Stimulated activated CD8-positive, alpha-beta memory T cell treated with anti-CD3 and anti-CD28 coated beads, Interleukin-15, amount 100 ng/mL, for 1 hour (primary cell): Measurements from ENCODE around the gene PCDH8.
"Not testable (repeated sequence)": the region's sequence is repeated elsewhere in the genome, so short reads cannot be mapped to it uniquely, and the experiment has no call there.

Experiments used
- DNase-seq: peaks from one replicate; pipeline ENCODE4 v3.0.0-alpha.2; 2020; ENCODE audit warnings: low read depth

The PCDH8 gene

GRCh38 chr13:52817886-52818285, 30.6 kb downstream of the PCDH8 start:
- not testable (repeated sequence) for DNase-seq

- DNase-seq = no peak
Observed at GRCh38 chr13:52815330-52815729, 33.1 kb downstream of the PCDH8 start.

- no peak for DNase-seq
Observed at GRCh38 chr13:52812941-52813340, 35.5 kb downstream of the PCDH8 start.

GRCh38 chr13:52811841-52812240, 36.6 kb downstream of the PCDH8 start:
- DNase-seq = no peak

- DNase-seq = no peak
Observed at GRCh38 chr13:52810526-52810925, 37.9 kb downstream of the PCDH8 start.

- DNase-seq = no peak
Observed at GRCh38 chr13:52810011-52810410, 38.4 kb downstream of the PCDH8 start.

GRCh38 chr13:52809310-52809769, 39.1 kb downstream of the PCDH8 start:
- DNase-seq = no peak

GRCh38 chr13:52808842-52809219, 39.6 kb downstream of the PCDH8 start:
- DNase-seq = no peak

GRCh38 chr13:52806029-52806428, 42.4 kb downstream of the PCDH8 start:
- no peak for DNase-seq

- no peak for DNase-seq
Observed at GRCh38 chr13:52804202-52804641, 44.2 kb downstream of the PCDH8 start.

GRCh38 chr13:52800856-52801255, 47.6 kb downstream of the PCDH8 start:
- no peak for DNase-seq

- no peak for DNase-seq
Observed at GRCh38 chr13:52798770-52799430, 49.5 kb downstream of the PCDH8 start.

- no peak for DNase-seq
Observed at GRCh38 chr13:52797176-52797575, 51.3 kb downstream of the PCDH8 start.

GRCh38 chr13:52794589-52794988, 53.9 kb downstream of the PCDH8 start:
- no peak for DNase-seq

GRCh38 chr13:52793515-52794061, 54.9 kb downstream of the PCDH8 start:
- DNase-seq = no peak
